NCI-H446 treated with DMSO at 0.1 percent for 48 hours (cell line): ENCODE measurements around the gene FADS3.
A peak's percentile ranks its signal among the peaks of the same experiment; 100 is the strongest.

Source experiments
- DNase-seq: peaks from one replicate; lab custom pipeline; 2025; lab: John Stamatoyannopoulos, UW

Gene FADS3

GRCh38 chr11:61913699-61914395 lies 22.5 kb upstream of the FADS3 start:
- DNase-seq, result no peak

DNA sequence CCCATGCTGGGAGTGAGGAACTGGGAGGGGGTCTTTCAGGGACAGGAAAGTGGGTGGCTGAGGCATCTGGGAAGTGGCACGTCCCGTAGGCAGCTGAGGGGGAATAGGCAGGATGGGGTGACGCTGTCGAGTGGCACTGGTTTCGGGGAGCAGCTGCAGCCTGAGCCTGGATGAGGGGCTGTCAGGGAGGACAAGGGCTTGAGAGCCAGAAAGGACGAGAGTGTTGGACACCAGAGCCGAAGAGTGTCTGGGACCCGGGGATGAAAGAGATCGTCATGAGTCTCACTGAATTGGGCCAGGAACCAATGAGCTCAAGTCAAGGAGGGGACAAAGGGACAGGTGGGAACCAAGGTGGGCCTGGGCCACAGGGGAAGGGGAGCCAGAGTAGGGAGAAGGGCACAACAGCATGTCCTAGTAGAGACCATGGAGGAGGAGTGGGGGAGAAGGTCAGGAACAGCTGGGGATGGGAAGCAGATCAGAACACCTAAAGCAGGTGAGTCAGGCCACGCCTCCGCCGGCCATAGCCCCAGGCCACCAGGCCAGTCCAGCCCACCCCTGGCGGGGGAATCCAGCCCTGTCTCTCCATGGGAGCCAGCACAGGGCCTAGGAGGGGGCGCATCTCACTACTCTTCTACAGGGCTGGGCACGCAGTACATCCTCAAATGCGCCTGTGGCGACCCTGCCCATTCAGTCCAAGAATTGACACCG lies 21.8 kb upstream of the FADS3 start:
- DNase-seq, result no peak

DNA sequence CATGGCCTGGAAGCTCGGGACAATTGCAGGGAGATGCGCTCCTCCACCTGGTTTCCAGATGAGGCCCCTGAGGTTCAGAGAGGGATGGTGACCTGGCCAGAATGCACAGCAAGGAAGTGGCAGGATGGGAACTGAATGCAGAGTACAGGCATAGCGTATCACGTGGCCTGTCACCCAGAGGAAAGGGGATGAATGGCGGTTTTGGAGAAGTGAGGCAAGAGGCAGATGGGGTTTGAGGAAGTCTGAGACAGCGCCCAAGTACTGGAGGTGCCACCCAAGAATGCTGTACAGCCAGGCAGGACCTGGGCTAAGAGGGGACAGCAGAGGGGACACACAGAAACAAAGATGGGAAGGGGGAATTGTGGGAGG lies 21.2 kb upstream of the FADS3 start:
- no peak for DNase-seq

GRCh38 chr11:61911701-61912529 lies 20.6 kb upstream of the FADS3 start:
- DNase-seq, result no peak

DNA sequence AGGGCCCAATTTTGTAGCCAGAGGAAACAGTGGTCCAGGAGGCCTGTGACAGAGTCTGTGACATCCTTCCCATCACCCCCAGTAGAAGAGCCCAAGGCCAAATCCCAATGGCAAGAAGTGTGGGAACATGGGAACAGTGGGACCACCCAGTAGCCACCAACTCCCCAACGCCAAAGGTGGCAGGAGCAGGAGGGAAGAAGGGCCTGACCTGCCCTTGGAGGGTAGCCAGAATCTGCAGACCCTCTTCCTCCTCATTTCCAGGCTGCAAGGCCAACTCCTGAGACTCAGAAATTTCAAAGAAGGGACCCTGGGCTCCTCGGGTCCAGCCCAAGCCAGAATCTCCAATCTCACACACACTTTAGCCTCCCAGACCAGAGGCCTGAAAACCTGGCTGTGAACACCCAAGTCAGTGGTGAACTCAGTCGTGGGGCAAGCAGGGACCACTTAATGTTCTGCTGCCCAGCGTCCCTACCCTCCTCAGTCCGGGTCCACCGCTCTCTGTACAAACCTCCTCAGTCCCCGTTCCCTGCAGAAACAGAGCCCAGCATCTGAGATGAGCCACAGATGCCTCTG lies 19.9 kb upstream of the FADS3 start:
- no peak for DNase-seq

- no peak for DNase-seq
These were observed 19.1 kb upstream of the FADS3 start for GRCh38 chr11:61910187-61911127.

DNA sequence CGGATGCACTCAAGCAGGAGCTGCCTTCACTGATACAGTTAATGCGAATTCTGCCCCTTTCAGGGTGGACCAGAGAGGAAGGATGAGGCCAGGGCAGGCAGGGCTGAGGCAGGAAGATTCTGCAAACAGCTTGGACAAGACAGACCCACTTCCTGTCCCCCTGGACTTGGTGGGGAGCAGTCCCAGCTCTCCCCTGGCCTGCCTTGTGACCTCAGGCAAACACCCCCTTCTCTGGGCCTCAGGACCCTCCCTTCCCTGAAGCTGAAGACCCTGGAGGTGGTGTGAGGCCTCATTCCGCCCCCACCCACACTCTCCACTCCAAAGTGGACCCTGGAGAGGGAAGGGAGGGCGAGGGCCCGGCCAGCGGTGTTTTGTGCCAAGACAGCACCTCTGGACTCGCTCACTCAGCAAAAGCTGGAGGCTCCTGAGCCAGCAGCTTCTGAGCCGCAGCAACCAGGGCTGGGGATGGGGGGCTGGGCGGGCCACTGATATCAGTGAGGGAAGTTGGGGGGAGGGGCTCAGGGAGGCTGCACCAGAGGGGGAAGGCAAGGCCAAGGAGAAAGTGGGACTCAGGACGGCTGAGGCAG lies 17.5 kb upstream of the FADS3 start:
- DNase-seq, result no peak

DNA sequence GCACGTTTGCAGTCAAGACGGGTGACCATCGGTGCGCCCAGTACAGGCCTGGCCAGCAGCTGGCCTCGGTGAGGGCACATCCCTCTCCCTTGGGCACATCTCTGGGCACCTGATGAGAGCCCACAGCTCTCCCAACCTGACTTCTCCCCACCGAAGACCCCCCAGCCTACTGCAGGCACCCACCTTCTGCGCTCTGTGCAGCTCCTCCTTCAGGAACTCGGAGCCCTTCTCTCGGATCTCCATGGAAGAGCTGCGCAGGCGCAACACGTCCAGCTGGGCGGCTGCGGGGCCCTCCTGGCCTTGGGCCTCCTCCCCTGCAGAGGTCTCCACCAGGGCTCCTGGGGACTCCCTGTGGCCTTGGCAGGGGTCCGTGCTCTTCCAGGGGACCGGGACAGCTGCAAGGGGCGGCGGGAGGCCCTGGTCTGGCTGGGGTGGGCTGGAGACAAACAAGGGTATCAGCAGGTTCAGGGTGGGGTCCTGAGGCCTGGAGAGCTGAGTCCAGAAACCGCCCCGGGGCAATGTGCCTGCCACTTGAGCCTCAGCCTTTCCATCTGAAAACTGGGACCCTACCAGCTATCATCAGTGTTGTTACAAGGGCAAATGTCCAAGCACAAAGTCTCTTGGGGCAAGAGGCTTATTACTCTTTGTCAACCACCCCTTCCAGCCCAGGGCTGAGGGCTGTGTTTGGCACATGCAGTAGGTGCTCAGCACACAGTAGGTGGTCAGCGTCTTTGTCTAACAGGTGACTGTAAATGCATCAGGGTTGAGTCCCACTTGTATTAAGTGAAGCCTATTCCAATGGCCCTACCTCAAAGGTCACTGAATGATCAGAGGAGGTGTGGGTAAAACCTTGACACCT lies 16.8 kb upstream of the FADS3 start:
- no peak for DNase-seq

- no peak for DNase-seq
These were observed 15.9 kb upstream of the FADS3 start for GRCh38 chr11:61907282-61907681.

GRCh38 chr11:61906522-61906909 lies 15.2 kb upstream of the FADS3 start:
- no peak for DNase-seq

- no peak for DNase-seq
These were observed 14.6 kb upstream of the FADS3 start for GRCh38 chr11:61905801-61906521.

DNA sequence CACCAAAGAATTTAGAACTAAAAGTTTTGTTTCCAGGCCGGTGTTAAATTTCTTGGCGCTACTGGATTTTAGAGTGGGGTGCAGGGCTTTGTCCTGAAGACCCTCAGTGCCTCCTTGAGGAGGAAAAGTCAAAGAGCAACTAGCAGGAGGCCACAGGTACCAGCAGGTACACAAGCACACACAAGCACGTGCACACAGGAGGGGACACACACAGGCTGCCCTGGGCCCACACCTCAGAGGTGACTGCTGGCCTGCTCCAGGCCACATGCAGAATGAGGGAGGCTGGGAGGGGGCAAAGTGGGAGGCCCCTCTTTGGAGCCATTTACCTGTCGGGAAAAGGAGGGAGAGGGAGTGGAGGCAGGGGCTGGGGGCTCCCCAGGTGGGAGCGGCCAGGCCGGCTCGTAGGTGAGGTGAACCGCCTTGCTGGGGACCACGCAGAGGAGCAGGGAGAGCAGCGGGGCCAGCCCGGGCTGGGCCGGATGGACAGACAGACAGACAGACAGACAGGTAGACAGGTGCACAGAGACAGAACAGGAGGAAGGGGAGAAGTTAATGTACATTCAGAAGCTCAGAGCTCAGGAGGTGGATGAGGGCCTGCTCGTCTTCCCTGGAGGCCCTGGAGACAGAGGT lies 13.8 kb upstream of the FADS3 start:
- no peak for DNase-seq

GRCh38 chr11:61904539-61905048 lies 13.2 kb upstream of the FADS3 start:
- no peak for DNase-seq

DNA sequence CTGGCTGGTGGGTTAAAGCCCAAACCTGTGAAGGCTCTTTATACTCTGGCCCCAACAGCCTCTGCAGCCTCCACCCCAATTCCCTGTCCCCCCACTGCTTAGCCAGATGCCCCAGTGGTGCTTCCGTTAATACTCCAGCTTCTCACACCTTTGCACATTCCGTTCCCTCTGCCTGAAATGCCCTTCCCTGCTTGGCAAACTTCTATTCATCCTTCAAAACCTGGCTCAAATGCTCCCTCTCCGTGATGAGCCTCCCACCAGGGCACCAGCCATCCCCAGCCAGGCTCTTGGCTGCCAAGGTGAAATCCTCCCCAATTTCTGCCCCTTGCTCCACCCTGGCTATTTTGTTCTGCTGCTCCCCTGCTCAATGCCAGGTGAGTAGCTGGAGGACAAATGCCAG lies 12.5 kb upstream of the FADS3 start:
- no peak for DNase-seq

- DNase-seq, result no peak
These were observed 11.0 kb upstream of the FADS3 start for GRCh38 chr11:61902313-61902712.

DNA sequence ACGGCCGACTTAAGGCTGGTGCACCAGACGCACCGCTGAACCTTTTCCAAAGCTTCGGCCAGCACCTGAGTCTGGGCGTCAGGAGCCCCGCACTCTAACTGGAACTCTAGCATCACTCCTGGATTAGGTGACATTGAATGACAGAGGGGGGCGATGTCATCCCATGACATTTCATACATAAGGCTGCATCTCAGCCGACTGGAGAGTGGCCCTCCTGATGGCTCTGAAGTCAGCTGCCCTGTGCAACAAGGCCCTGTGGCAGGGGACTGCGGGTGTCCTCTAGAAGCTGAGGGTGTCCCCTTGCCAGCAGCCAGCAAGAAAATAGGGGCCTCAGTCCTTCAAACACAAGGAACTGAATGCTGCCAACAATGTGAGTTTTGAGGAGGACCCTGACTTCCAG lies 10.1 kb upstream of the FADS3 start:
- no peak for DNase-seq

DNA sequence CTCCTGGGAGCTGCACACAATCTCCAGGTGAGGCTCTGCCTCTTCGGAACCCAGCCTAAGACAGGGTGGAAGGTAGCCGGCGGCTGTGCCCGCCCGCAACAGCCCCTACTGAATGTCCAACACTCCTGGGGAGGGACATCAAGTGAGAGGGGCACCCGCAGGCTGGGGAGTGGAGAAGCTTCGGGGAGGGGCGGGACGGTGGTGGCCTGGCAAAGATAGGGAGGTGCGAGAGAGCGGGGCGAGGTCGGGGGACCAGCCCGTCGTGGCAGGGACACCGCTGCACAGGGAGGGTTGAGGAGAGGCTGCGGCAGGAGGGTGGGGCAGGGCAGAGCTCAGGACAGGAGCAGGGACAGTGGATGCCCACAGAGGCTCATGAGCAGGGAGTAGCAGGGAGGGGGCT lies 8.9 kb upstream of the FADS3 start:
- no peak for DNase-seq

DNA sequence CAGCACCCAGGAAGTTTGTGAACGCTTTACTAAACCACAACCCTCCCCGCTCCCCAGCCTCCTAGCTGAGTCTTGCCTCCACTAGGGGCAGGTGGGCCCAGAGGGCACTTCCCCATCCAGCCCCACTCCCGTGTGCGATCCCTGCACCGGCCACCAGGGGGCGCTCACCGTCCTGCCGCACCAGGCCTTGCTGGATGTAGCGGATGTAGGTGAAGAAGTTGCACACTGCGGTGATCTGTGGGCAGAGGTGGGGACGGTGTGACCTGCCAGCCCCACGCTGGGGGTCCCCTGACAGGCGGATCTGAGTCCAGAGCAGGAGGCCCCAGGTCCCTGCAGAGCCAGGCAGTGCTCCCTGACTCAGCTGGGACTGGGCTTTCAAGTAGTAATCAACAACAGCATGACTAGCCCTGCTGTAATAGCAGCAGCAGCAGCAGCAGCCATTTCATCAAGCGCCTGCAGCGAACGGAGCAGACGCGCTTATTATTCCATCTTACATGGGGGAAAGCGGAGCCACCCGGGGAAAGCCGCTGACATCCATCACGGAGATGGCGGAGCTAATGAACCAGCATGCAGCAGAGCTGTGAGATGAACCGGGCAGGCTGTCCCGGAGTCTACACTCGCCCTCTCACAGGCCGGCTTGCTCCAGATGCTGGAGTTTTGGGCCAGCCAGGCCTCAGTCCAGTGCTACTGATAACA lies 7.9 kb upstream of the FADS3 start:
- DNase-seq, result peak; percentile 23
